ENCODE results near the gene FOXP1. TPM values are rescaled to one million over a fixed set of nuclear protein-coding genes. Genes with fewer than 3 reads are reported as not detected.

Gene FOXP1
- total RNA-seq, 4 donors from 2014 or later = 49.8 to 157 (median 71.9) TPM

DNA sequence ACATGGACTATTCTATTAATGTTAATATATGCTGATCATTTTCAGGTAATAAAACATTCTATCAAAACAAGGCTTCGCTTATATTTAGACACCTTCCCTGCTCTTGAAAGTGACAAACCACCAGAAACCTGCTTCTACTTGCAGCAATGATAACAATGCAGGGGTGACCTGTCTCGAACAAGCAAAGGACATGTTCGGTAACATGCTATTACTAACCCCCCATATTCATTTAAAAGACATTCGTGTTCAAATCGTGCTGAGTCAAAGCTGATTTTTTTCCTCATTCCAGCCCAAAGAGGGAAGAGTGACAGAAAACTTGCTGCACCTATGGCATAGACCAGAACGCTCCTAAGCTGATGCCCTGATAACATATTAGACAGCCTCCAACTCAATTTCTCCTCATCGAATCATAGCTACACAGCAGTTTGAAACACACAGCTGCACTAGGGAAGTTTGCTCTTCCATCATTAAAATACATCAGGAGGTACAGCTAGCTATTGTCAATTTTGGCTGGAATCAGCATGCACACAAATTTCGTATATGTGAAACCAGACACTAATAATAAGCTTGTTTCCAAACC, 341.5 kb downstream of the FOXP1 start:
- H3K4me1 ChIP-seq = no peaks in the 10 kb centered on the region
- no peak for TF ChIP-seq EP300 (IDR thresholded peaks at IDR 0.05)
- TF ChIP-seq POLR2AphosphoS5 (IDR thresholded peaks at IDR 0.05) = no peak
- TF ChIP-seq, protein P1, sequence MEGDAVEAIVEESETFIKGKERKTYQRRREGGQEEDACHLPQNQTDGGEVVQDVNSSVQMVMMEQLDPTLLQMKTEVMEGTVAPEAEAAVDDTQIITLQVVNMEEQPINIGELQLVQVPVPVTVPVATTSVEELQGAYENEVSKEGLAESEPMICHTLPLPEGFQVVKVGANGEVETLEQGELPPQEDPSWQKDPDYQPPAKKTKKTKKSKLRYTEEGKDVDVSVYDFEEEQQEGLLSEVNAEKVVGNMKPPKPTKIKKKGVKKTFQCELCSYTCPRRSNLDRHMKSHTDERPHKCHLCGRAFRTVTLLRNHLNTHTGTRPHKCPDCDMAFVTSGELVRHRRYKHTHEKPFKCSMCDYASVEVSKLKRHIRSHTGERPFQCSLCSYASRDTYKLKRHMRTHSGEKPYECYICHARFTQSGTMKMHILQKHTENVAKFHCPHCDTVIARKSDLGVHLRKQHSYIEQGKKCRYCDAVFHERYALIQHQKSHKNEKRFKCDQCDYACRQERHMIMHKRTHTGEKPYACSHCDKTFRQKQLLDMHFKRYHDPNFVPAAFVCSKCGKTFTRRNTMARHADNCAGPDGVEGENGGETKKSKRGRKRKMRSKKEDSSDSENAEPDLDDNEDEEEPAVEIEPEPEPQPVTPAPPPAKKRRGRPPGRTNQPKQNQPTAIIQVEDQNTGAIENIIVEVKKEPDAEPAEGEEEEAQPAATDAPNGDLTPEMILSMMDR (IDR thresholded peaks at IDR 0.05) = no peak
- no peak for TF ChIP-seq POLR2A (IDR thresholded peaks at IDR 0.05)
- no peak overlapping the region for H3K4me3 ChIP-seq
- H3K9me3 ChIP-seq = no peaks in the 10 kb centered on the region
- no peak for DNase-seq (ENCODE audit: low spot score in 2 of 2)
- no peaks in the 10 kb centered on the region for H3K36me3 ChIP-seq
- WGBS = 71% methylated on average over 8 of the region's 8 CpGs
- H3K27ac ChIP-seq = no peak overlapping the region
- no peaks in the 10 kb centered on the region for H3K27me3 ChIP-seq

- H3K27me3 ChIP-seq = no peaks in the 10 kb centered on the region
- TF ChIP-seq, protein P1 (IDR thresholded peaks at IDR 0.05) = no peak
- no peak overlapping the region for H3K27ac ChIP-seq
- 82% methylated on average over 8 of the region's 8 CpGs for WGBS
- H3K4me1 ChIP-seq = no peaks in the 10 kb centered on the region
- H3K4me3 ChIP-seq = no peak overlapping the region
- H3K36me3 ChIP-seq = no peaks in the 10 kb centered on the region
- no peak for DNase-seq (ENCODE audit: low spot score in 2 of 2)
- H3K9me3 ChIP-seq = no peaks in the 10 kb centered on the region
Measured at GRCh38 chr3:71241246-71241901, 342.2 kb downstream of the FOXP1 start.

DNA sequence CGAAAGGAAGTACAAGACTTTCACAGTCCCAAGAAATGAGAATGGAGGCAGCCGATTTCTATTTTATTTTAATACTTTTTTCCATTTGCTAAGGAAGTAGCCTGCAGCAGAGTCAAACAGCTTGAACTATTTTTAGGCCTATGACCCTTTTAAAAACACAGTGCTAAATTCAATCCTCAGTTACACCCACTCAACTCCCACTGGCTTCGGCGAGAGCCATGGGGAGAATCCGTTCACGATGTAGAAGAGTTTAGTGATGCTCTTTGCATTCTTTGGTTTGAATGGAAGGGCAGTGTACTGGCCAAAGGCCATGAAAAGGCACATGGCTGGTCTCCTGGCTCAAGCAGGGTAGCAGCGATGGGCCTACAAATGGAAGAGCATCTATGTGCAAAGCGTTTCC, 343.5 kb downstream of the FOXP1 start:
- WGBS = 77% methylated on average over 8 of the region's 8 CpGs
- Histone ChIP-seq H3K27me3 (no peaks in the 10 kb centered on the region), H3K9me3 (no peaks in the 10 kb centered on the region), H3K27ac (no peak overlapping the region), H3K36me3 (no peaks in the 10 kb centered on the region), H3K4me1 (no peaks in the 10 kb centered on the region), H3K4me3 (no peak overlapping the region)
- TF ChIP-seq POLR2AphosphoS5 (IDR thresholded peaks at IDR 0.05) = no peak
- TF ChIP-seq, protein P1 (IDR thresholded peaks at IDR 0.05) = no peak
- no peak for TF ChIP-seq EP300 (IDR thresholded peaks at IDR 0.05)
- no peak for TF ChIP-seq POLR2A (IDR thresholded peaks at IDR 0.05)
- no peak for DNase-seq (ENCODE audit: low spot score in 2 of 2)

- no peak overlapping the region for H3K4me3 ChIP-seq
- H3K27me3 ChIP-seq = no peaks in the 10 kb centered on the region
- H3K36me3 ChIP-seq = no peaks in the 10 kb centered on the region
- no peaks in the 10 kb centered on the region for H3K9me3 ChIP-seq
- no peak overlapping the region for H3K27ac ChIP-seq
- no peak for DNase-seq (ENCODE audit: low spot score in 2 of 2)
- no peak for TF ChIP-seq EP300 (IDR thresholded peaks at IDR 0.05)
- TF ChIP-seq, protein P1 (IDR thresholded peaks at IDR 0.05) = no peak
- TF ChIP-seq POLR2A (IDR thresholded peaks at IDR 0.05) = no peak
- no peak for TF ChIP-seq POLR2AphosphoS5 (IDR thresholded peaks at IDR 0.05)
- H3K4me1 ChIP-seq = no peaks in the 10 kb centered on the region
- WGBS = 90% methylated on average over 4 of the region's 4 CpGs
Measured at GRCh38 chr3:71238355-71238757, 345.2 kb downstream of the FOXP1 start.

DNA sequence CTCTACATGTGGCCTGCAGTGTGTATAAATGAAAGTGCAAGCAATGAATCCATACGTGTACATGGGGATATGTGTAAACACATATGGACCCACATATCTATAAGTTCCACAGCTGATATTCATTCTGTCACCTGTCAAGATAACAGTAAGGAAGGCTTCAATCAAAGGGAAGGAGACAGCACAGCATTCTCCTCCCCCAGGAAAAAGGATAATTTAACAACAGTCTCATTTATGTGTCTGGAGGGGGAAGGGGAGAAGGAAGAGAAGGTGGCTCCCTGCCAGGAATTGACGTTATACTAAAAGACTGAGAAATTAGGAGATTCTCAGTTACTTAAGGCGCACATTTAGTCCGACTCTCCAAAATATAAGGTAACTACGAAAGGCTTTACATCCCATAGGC, 345.9 kb downstream of the FOXP1 start:
- H3K9me3 ChIP-seq = no peaks in the 10 kb centered on the region
- H3K4me3 ChIP-seq = no peak overlapping the region
- WGBS = 86% methylated on average over 5 of the region's 5 CpGs
- no peaks in the 10 kb centered on the region for H3K36me3 ChIP-seq
- H3K27me3 ChIP-seq = no peaks in the 10 kb centered on the region
- TF ChIP-seq POLR2AphosphoS5 (IDR thresholded peaks at IDR 0.05) (no peak), EP300 (IDR thresholded peaks at IDR 0.05) (no peak), POLR2A (IDR thresholded peaks at IDR 0.05) (no peak)
- TF ChIP-seq, protein P1 (IDR thresholded peaks at IDR 0.05) = no peak
- H3K27ac ChIP-seq = no peak overlapping the region
- no peaks in the 10 kb centered on the region for H3K4me1 ChIP-seq
- no peak for DNase-seq (ENCODE audit: low spot score in 2 of 2)
